Type B pancreatic cell (in vitro differentiated cells): Measurements from ENCODE around the gene PNMA8A. TPM values are rescaled to one million over a fixed set of nuclear protein-coding genes. Genes with fewer than 3 reads are reported as not detected.

Experiments
- DNase-seq: peaks from one replicate; pipeline ENCODE4 v3.0.0; 2021; ENCODE audit warnings: mixed read lengths; ENCODE audit not compliant: unreplicated experiment; ENCODE audit errors: extremely low spot score
- H3K27ac Mint-ChIP-seq: 2 replicates; pipeline ENCODE4 v1.8.0; 2021; ENCODE audit warnings: mild to moderate bottlenecking, mixed read lengths
- H3K27me3 Mint-ChIP-seq: 2 replicates; pipeline ENCODE4 v1.8.0; 2021; ENCODE audit warnings: mixed read lengths
- H3K36me3 Mint-ChIP-seq: 2 replicates; pipeline ENCODE4 v1.8.0; 2021; ENCODE audit warnings: mixed read lengths
- H3K4me1 Mint-ChIP-seq: one replicate; pipeline ENCODE4 v1.8.0; 2021; ENCODE audit warnings: mixed read lengths; ENCODE audit not compliant: unreplicated experiment
- H3K4me3 Mint-ChIP-seq: 2 replicates; pipeline ENCODE4 v1.8.0; 2021; ENCODE audit warnings: mild to moderate bottlenecking, mixed read lengths
- H3K9me3 Mint-ChIP-seq: 2 replicates; pipeline ENCODE4 v1.8.0; 2021; ENCODE audit warnings: mixed read lengths
- CTCF ChIP-seq: fragments of 200-600 bp; sonication (generic); conservative IDR thresholded peaks from 2 replicates; pipeline ENCODE4 v1.5.0; 2021; ENCODE audit warnings: antibody characterized with exemption, mild to moderate bottlenecking
- total RNA-seq: library from RNA; stranded (reverse); gene quantifications from 2 replicates; pipeline ENCODE4 v1.2.1, GENCODE V29; 2021; ENCODE audit warnings: low replicate concordance

The PNMA8A gene
- total RNA-seq, 1 donor from 2014 or later, result 21.9 TPM

- no peaks in the 10 kb centered on the region for H3K36me3 Mint-ChIP-seq
- peaks cover 52% of the 10 kb centered on the region for H3K27me3 Mint-ChIP-seq
- peak overlapping the region; percentile 79 for H3K27ac Mint-ChIP-seq
- DNase-seq, result peak; percentile 86
- H3K4me1 Mint-ChIP-seq, result peaks cover 12% of the 10 kb centered on the region
- TF ChIP-seq CTCF, result no peak
- no peaks in the 10 kb centered on the region for H3K9me3 Mint-ChIP-seq
- H3K4me3 Mint-ChIP-seq, result peak overlapping the region; percentile 84
These were observed 44.7 kb downstream of the PNMA8A start for GRCh38 chr19:46426506-46427162.

GRCh38 chr19:46426035-46426505 lies 45.3 kb downstream of the PNMA8A start:
- Mint-ChIP-seq H3K4me1 (peaks cover 12% of the 10 kb centered on the region), H3K4me3 (peak overlapping the region; percentile 84), H3K36me3 (no peaks in the 10 kb centered on the region), H3K27me3 (peaks cover 49% of the 10 kb centered on the region), H3K9me3 (no peaks in the 10 kb centered on the region), H3K27ac (peak overlapping the region; percentile 79)
- no peak for TF ChIP-seq CTCF
- DNase-seq, result no peak

- H3K4me1 Mint-ChIP-seq, result peaks cover 5% of the 10 kb centered on the region
- H3K36me3 Mint-ChIP-seq, result no peaks in the 10 kb centered on the region
- no peak overlapping the region for H3K27ac Mint-ChIP-seq
- no peak overlapping the region for H3K4me3 Mint-ChIP-seq
- peaks cover 25% of the 10 kb centered on the region for H3K27me3 Mint-ChIP-seq
- no peak for DNase-seq
- no peaks in the 10 kb centered on the region for H3K9me3 Mint-ChIP-seq
- TF ChIP-seq CTCF, result no peak
These were observed 48.2 kb downstream of the PNMA8A start for GRCh38 chr19:46423188-46423587.

- H3K27me3 Mint-ChIP-seq, result peaks cover 17% of the 10 kb centered on the region
- H3K9me3 Mint-ChIP-seq, result no peaks in the 10 kb centered on the region
- H3K4me1 Mint-ChIP-seq, result peaks cover 5% of the 10 kb centered on the region
- H3K36me3 Mint-ChIP-seq, result no peaks in the 10 kb centered on the region
- DNase-seq, result no peak
- H3K27ac Mint-ChIP-seq, result no peak overlapping the region
- TF ChIP-seq CTCF, result no peak
- H3K4me3 Mint-ChIP-seq, result no peak overlapping the region
These were observed 49.0 kb downstream of the PNMA8A start for GRCh38 chr19:46422344-46422743.

GRCh38 chr19:46420056-46420455 lies 51.3 kb downstream of the PNMA8A start:
- no peaks in the 10 kb centered on the region for H3K9me3 Mint-ChIP-seq
- H3K27me3 Mint-ChIP-seq, result peaks cover 3% of the 10 kb centered on the region
- no peak for DNase-seq
- no peak for TF ChIP-seq CTCF
- no peak overlapping the region for H3K27ac Mint-ChIP-seq
- H3K4me1 Mint-ChIP-seq, result peaks cover 4% of the 10 kb centered on the region
- no peaks in the 10 kb centered on the region for H3K36me3 Mint-ChIP-seq
- no peak overlapping the region for H3K4me3 Mint-ChIP-seq

Other genes with a start within 250 kb of the PNMA8A start
- 0.56 and 0.76 TPM in 2 replicates for gene IGFL1, start 241.8 kb downstream of the PNMA8A start, total RNA-seq
- 46.1 and 62.4 TPM in 2 replicates for gene HIF3A, start 174.5 kb downstream of the PNMA8A start, total RNA-seq
- 68.3 and 99.5 TPM in 2 replicates for gene PPP5C, start 124.5 kb downstream of the PNMA8A start, total RNA-seq
- 22.1 and 29.3 TPM in 2 replicates for gene CCDC8, start 58.0 kb downstream of the PNMA8A start, total RNA-seq
- 0.10 and 2.0 TPM in 2 replicates for gene PNMA8C, start 42.6 kb downstream of the PNMA8A start, total RNA-seq
- gene PNMA8B, start 24.3 kb upstream of the PNMA8A start, total RNA-seq, result 0.17 and 2.4 TPM in 2 replicates
- 315 and 335 TPM in 2 replicates for gene CALM3, start 129.8 kb upstream of the PNMA8A start, total RNA-seq
- 0.46 TPM in 1 of 2 replicates, not detected in the other for gene PTGIR, start 153.5 kb upstream of the PNMA8A start, total RNA-seq
- 2.4 TPM in 1 of 2 replicates, not detected in the other for gene GNG8, start 164.6 kb upstream of the PNMA8A start, total RNA-seq
- 1.3 and 24.5 TPM in 2 replicates for gene DACT3, start 189.6 kb upstream of the PNMA8A start, total RNA-seq
- 56.8 and 70.8 TPM in 2 replicates for gene PRKD2, start 245.6 kb upstream of the PNMA8A start, total RNA-seq